HCT116 (cell line): ENCODE measurements around the gene METTL24.

Source experiments
- CEBPB ChIP-seq: IDR thresholded peaks from 2 replicates; pipeline ENCODE4 v1.6.1; 2012; ENCODE audit warnings: low read depth
- EGR1 ChIP-seq: IDR thresholded peaks from 2 replicates; pipeline ENCODE4 v1.6.1; 2012; ENCODE audit warnings: low read depth
- EZH2 ChIP-seq: fragments of 200-600 bp; sonication (generic); IDR thresholded peaks from 2 replicates; pipeline ENCODE4 v1.6.1; 2017; ENCODE audit warnings: antibody characterized with exemption, mixed run types
- POLR2A ChIP-seq: IDR thresholded peaks from 2 replicates; pipeline ENCODE4 v1.7.0; 2011; ENCODE audit warnings: borderline replicate concordance; ENCODE audit not compliant: insufficient read depth, insufficient read length; ENCODE audit errors: extremely low read depth
- POLR2AphosphoS5 ChIP-seq: IDR thresholded peaks from 2 replicates; pipeline ENCODE4 v1.6.1; 2011; ENCODE audit warnings: mild to moderate bottlenecking, low read depth, low read length, moderate library complexity
- SRF ChIP-seq: IDR thresholded peaks from 2 replicates; pipeline ENCODE4 v1.6.1; 2012; ENCODE audit warnings: low read depth
- ZNF274 ChIP-seq: fragments of 200-500 bp; sonication (Bioruptor generic); IDR thresholded peaks from 2 replicates; pipeline ENCODE4 v1.6.1; 2014; ENCODE audit warnings: mild to moderate bottlenecking, low read depth, low read length, inconsistent platforms
- TF ChIP-seq, protein P1 (sequence below), 3 experiments: fragments of 200-600 bp in 1 of 3; sonication (generic) in 1 of 3; IDR thresholded peaks in 2 of 3; conservative IDR thresholded peaks in 1 of 3; 2 replicates each; pipeline ENCODE4 v1.5.1; 2012 to 2017; ENCODE audit warnings: low read depth in 2 of 3, low read length in 2 of 3, antibody characterized with exemption in 1 of 3, borderline replicate concordance in 1 of 3, control low read depth in 1 of 3, mild to moderate bottlenecking in 1 of 3, mixed read lengths in 1 of 3, mixed run types in 1 of 3, moderate library complexity in 1 of 3; ENCODE audit not compliant: insufficient read depth in 1 of 3
- TF ChIP-seq, protein P2 (sequence below): IDR thresholded peaks from 2 replicates; pipeline ENCODE4 v1.6.1; 2011; ENCODE audit warnings: mild to moderate bottlenecking, low read length, moderate library complexity; ENCODE audit not compliant: insufficient replicate concordance; ENCODE audit errors: extremely low read depth

DNA sequence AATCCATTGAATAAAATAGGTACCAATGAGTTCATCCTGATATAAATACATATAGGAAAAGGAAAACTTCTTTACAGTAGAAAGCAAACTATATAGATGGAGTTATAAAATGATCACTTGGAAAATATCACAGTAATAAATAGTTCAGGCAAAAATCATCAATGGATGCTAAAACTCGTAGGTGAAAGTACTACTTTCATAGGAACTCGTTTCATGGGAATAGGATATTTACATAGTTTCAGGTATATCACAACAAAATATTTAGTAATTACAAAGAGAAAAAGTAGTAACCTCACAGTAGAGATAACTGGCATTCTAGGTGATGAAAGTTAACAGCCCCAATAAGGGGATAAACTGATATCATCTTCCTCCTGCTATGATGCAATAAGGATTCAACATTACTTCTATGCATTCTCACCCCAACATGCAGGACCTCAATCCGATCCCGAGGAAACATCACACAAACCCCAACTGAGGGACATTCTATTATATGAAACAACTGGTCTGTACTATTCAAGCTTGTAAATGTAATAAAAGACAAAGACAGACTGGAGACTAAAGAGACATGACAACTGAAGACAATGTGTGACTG lies 43.5 kb upstream of the METTL24 start:
- TF ChIP-seq, protein P1, sequence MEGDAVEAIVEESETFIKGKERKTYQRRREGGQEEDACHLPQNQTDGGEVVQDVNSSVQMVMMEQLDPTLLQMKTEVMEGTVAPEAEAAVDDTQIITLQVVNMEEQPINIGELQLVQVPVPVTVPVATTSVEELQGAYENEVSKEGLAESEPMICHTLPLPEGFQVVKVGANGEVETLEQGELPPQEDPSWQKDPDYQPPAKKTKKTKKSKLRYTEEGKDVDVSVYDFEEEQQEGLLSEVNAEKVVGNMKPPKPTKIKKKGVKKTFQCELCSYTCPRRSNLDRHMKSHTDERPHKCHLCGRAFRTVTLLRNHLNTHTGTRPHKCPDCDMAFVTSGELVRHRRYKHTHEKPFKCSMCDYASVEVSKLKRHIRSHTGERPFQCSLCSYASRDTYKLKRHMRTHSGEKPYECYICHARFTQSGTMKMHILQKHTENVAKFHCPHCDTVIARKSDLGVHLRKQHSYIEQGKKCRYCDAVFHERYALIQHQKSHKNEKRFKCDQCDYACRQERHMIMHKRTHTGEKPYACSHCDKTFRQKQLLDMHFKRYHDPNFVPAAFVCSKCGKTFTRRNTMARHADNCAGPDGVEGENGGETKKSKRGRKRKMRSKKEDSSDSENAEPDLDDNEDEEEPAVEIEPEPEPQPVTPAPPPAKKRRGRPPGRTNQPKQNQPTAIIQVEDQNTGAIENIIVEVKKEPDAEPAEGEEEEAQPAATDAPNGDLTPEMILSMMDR (IDR thresholded peaks at IDR 0.05 in 2 of 3, conservative IDR thresholded peaks at IDR 0.05 in 1 of 3; ENCODE audit: borderline replicate concordance in 1 of 3, insufficient read depth in 1 of 3, low read depth in 2 of 3, low read length in 2 of 3) = no peak
- no peak for TF ChIP-seq POLR2A
- no peak for TF ChIP-seq EZH2
- no peak for TF ChIP-seq ZNF274
- TF ChIP-seq SRF = no peak
- no peak for TF ChIP-seq CEBPB
- no peak for TF ChIP-seq POLR2AphosphoS5
- no peak for TF ChIP-seq EGR1
- TF ChIP-seq, protein P2, sequence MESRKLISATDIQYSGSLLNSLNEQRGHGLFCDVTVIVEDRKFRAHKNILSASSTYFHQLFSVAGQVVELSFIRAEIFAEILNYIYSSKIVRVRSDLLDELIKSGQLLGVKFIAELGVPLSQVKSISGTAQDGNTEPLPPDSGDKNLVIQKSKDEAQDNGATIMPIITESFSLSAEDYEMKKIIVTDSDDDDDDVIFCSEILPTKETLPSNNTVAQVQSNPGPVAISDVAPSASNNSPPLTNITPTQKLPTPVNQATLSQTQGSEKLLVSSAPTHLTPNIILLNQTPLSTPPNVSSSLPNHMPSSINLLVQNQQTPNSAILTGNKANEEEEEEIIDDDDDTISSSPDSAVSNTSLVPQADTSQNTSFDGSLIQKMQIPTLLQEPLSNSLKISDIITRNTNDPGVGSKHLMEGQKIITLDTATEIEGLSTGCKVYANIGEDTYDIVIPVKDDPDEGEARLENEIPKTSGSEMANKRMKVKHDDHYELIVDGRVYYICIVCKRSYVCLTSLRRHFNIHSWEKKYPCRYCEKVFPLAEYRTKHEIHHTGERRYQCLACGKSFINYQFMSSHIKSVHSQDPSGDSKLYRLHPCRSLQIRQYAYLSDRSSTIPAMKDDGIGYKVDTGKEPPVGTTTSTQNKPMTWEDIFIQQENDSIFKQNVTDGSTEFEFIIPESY = no peak
